Measurements from ENCODE around the gene SCGB1C2.
"Not testable (repeated sequence)": the region's sequence is repeated elsewhere in the genome, so short reads cannot be mapped to it uniquely, and the experiment has no call there.

Gene SCGB1C2

GRCh38 chr17:137166-137807, at the start of gene SCGB1C2:
Gene SCGB1C2 (plus strand): TSS chr17:137569. CDS start chr17:137591, 22 bp downstream.
- DNase-seq = not testable (repeated sequence)

- not testable (repeated sequence) for DNase-seq
These were observed 24.3 kb upstream of the SCGB1C2 start for GRCh38 chr17:113111-113510.

- DNase-seq = not testable (repeated sequence)
These were observed 18.9 kb upstream of the SCGB1C2 start for GRCh38 chr17:118339-118917.

- DNase-seq = not testable (repeated sequence)
These were observed 3.4 kb upstream of the SCGB1C2 start for GRCh38 chr17:133932-134331.

- not testable (repeated sequence) for DNase-seq
These were observed 3.0 kb upstream of the SCGB1C2 start for GRCh38 chr17:134332-134785.

GRCh38 chr17:135022-135421, 2.3 kb upstream of the SCGB1C2 start:
- not testable (repeated sequence) for DNase-seq

GRCh38 chr17:135895-136294, 1.5 kb upstream of the SCGB1C2 start:
- DNase-seq = not testable (repeated sequence)

- DNase-seq = not testable (repeated sequence)
These were observed 838 bp upstream of the SCGB1C2 start for GRCh38 chr17:136531-136930.

GRCh38 chr17:139401-140205, 2.2 kb downstream of the SCGB1C2 start:
- not testable (repeated sequence) for DNase-seq

GRCh38 chr17:142102-142661, 4.8 kb downstream of the SCGB1C2 start:
- DNase-seq = no peak

GRCh38 chr17:142876-143784, 5.8 kb downstream of the SCGB1C2 start:
- DNase-seq = no peak

- peak; percentile 77 for DNase-seq
These were observed 6.5 kb downstream of the SCGB1C2 start for GRCh38 chr17:143785-144281.

GRCh38 chr17:144936-145670, 7.7 kb downstream of the SCGB1C2 start:
- no peak for DNase-seq

- no peak for DNase-seq
These were observed 8.5 kb downstream of the SCGB1C2 start for GRCh38 chr17:145671-146541.

GRCh38 chr17:146546-146945, 9.2 kb downstream of the SCGB1C2 start:
- DNase-seq = no peak

GRCh38 chr17:146983-147761, 9.8 kb downstream of the SCGB1C2 start:
- DNase-seq = no peak

- no peak for DNase-seq
These were observed 10.7 kb downstream of the SCGB1C2 start for GRCh38 chr17:147796-148740.

GRCh38 chr17:148757-149156, 11.4 kb downstream of the SCGB1C2 start:
- DNase-seq = no peak
